Retinal pigment epithelial cell (primary cell): Measurements from ENCODE around the gene PPID.

Experiments
- DNase-seq: peaks from one replicate; pipeline ENCODE4 v3.0.0-alpha.2; 2010; ENCODE audit warnings: low read depth
- H3K4me3 ChIP-seq: 2 replicates; pipeline ENCODE4 v1.5.1; 2011; ENCODE audit warnings: mild to moderate bottlenecking, low read length, control low read depth, moderate library complexity
- TF ChIP-seq, protein P1 (sequence below): conservative IDR thresholded peaks from 2 replicates; pipeline ENCODE4 v1.5.1; 2011; ENCODE audit warnings: low read depth, low read length, control low read depth, inconsistent platforms

PPID gene

DNA sequence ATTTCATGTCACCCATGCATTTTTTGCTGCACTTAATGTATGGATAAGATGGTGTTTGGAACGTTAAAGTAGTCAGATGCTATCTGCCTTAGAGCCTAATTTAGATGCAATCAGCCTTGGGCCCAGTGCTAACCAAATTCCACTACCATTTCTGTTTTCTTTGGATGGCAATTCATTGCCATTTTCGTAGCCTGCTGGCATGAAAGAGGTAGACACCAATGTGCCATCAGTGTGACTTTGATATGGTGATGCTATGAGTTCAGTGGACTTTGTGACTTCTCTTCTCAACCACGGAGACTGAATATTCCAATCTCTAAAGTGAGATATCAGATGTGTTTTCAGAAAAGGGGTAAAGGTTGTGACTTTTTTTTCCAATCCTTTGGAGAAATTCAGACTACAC, 49.6 kb downstream of the PPID start:
- H3K4me3 ChIP-seq: no peak overlapping the region
- TF ChIP-seq, protein P1, sequence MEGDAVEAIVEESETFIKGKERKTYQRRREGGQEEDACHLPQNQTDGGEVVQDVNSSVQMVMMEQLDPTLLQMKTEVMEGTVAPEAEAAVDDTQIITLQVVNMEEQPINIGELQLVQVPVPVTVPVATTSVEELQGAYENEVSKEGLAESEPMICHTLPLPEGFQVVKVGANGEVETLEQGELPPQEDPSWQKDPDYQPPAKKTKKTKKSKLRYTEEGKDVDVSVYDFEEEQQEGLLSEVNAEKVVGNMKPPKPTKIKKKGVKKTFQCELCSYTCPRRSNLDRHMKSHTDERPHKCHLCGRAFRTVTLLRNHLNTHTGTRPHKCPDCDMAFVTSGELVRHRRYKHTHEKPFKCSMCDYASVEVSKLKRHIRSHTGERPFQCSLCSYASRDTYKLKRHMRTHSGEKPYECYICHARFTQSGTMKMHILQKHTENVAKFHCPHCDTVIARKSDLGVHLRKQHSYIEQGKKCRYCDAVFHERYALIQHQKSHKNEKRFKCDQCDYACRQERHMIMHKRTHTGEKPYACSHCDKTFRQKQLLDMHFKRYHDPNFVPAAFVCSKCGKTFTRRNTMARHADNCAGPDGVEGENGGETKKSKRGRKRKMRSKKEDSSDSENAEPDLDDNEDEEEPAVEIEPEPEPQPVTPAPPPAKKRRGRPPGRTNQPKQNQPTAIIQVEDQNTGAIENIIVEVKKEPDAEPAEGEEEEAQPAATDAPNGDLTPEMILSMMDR: no peak
- no peak for DNase-seq

DNA sequence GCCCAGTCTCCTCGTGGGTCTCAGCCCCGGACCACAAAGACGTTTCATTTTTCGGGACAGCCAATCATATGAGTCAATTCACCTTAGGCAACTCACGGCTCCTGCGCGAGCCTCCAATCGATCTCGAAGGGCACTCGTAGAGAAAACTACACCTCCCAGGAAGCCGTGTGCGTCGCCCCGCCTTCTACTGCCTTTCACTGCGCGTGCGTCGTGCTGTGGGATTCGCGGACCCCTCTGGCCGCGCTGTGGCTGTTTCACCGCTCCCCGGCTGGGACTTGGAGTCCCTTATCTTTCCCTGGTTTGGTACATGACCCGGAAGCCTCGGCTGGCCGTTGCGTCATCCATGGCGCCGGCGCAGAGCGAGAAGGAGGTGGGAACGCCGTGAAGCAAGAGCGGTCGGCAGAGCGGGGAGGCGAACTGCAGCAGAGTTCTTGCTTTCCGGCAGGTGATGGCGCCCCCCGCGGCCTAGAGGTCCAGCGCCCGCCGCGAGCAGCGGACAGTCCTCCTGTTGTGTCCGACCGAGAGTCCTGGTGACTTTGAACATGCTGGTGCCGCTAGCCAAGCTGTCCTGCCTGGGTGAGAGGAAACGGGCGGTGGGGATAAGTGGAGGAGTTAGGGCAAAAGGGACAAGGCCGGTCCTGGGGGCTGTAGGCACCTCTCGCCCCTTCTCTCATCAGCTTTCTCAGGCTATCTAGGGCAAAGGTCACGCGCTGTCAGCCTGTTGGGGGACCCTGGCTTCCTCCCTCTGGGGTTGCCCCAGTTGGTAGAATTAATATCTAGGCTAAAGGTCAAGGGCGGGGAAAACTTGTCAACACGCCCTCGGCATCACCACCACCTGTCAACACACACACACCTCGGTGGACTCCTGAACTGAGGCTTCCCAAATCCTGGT, 51.0 kb downstream of the PPID start, which contains the start of gene ETFDH:
Gene ETFDH (plus strand): TSS at position 382 of the 892 bp plus-strand sequence. CDS start 161 bp downstream, at position 543.
- DNase-seq: peak; percentile 97
- TF ChIP-seq, protein P1: peak; percentile 59
- H3K4me3 ChIP-seq: peak within 1 kb of the TSS; percentile 92

DNA sequence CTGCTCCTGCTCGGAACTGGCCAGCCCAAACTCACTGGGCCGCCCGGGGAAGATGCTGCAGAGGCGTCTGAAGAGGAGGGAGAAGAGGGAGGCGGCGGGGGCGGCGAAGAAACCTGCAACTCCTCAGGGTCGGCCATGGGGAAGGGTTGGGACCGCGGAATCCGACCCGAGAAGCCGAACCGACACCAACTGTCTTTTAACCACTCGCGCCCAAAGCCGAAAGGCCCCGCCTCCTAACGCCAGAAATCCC, 51.6 kb downstream of the PPID start, which contains the start of gene C4orf46:
Gene C4orf46 (minus strand): TSS at position 223 of the 250 bp plus-strand sequence. CDS start 86 bp downstream, at position 137.
- no peak for DNase-seq
- TF ChIP-seq, protein P1: no peak
- H3K4me3 ChIP-seq: peak within 1 kb of the TSS; percentile 92

DNA sequence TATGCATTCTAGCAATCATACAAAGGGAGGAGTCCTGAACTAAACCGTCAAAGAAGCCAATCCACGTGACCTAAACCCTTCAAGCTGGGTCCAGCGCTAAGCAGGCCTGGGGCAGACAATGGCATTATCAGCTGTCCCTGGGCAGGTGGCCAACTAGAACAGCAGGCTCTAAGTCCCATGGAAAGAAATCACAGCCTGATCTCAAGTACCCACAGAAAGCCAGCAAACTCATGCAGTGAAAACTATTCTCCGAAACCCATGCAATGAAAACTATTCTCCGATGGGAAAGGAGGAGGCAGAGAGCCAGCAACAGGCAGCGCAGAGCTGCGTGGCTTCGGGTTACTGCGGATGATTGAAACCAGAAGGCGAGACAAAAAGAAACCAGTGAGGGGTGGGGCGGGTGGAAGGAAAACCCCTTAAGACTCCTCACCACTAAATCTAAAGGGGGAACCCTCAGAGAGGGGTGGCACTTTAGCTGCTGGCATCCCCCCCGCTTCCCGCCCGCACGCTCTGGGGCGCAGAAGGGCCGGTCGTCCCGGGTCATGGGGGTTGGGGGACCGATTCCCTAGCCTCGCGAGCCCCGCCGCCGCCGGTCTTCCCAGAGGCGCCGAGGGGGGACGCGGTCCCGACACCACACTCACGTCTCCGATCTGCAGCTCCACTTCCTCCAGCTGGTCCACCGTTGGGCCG, 52.1 kb downstream of the PPID start:
- TF ChIP-seq, protein P1: no peak
- H3K4me3 ChIP-seq: peak overlapping the region; percentile 92
- DNase-seq: peak; percentile 82

DNA sequence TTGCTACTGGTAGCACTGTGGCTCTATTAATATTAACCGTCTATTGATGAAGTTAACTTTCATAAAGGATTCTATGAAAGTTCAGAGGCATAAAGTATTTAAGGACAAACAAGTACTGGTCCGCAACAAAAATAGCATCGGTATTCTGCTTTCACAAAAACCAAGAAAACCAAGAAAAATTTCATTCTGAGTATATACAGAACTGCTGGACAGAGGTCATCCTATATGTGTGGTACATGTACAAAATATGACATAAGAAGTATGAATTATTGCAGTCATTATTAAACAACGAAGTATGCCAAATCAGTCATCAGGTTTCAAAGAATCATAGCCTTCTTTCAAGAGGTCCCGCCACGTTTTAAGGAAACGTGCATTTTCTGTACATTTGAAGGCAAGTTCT, 53.9 kb downstream of the PPID start:
- H3K4me3 ChIP-seq: no peak overlapping the region
- no peak for DNase-seq
- TF ChIP-seq, protein P1: no peak

DNA sequence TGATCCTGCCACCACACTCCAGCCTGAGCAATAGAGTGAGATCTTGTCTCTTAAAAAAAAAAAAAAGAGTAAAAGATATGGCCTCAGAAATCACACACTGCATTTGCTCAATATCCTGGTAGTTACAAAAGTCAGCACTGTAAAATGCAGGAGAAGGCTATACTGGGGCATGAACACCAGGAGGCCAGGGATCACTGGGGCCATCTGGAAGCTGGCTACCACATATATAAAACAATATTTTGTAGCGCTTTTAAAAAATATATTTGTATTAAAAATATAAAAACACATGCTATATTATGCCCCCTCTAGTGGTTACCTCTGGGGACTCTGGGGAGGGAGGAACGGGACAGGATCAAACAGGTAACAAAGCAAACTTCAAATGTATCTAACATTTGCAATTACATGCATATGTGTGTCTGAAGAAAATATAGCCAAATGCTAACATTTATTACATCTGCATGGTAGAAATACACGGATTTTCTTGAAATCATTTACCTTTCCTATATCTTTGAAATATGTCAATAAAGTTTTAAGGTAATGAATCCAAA, 55.5 kb downstream of the PPID start:
- no peak overlapping the region for H3K4me3 ChIP-seq
- no peak for DNase-seq
- TF ChIP-seq, protein P1: peak; percentile 77
